Activated B cell treated with CpG ODN at 0.5 μM for 24 hours (primary cell): ENCODE measurements around the gene CEMIP2. TPM values are rescaled to one million over a fixed set of nuclear protein-coding genes. Genes with fewer than 3 reads are reported as not detected.

Experiments
- ATAC-seq: fragments of 200-7000 bp; cut with Tn5 transposase; one replicate; pipeline ENCODE4 v1.10.0; 2021; ENCODE audit warnings: low read depth, mild to moderate bottlenecking, moderate library complexity
- CTCF ChIA-PET: fragments of 350-600 bp; sonication (Branson Sonifier 250); formaldehyde crosslinking; loops from one replicate; lab custom pipeline; 2021; ENCODE audit warnings: antibody characterized with exemption; lab: Charles Lee
- POLR2A ChIA-PET: fragments of 350-600 bp; sonication (Branson Sonifier 250); formaldehyde crosslinking; loops from one replicate; lab custom pipeline; 2021; ENCODE audit warnings: antibody characterized with exemption; lab: Charles Lee
- DNase-seq: peaks from one replicate; pipeline ENCODE4 v3.0.0; 2022
- H3K27ac Mint-ChIP-seq: one replicate; pipeline ENCODE4 v1.8.0; 2020; ENCODE audit warnings: mixed read lengths
- H3K27me3 Mint-ChIP-seq: one replicate; pipeline ENCODE4 v1.8.0; 2021; ENCODE audit warnings: mixed read lengths
- H3K36me3 Mint-ChIP-seq: one replicate; pipeline ENCODE4 v1.8.0; 2021; ENCODE audit warnings: low read depth, mixed read lengths
- H3K4me1 Mint-ChIP-seq: one replicate; pipeline ENCODE4 v1.8.0; 2021; ENCODE audit warnings: mixed read lengths
- H3K4me3 Mint-ChIP-seq: one replicate; pipeline ENCODE4 v1.8.0; 2020; ENCODE audit warnings: mild to moderate bottlenecking, mixed read lengths
- H3K9me3 Mint-ChIP-seq: one replicate; pipeline ENCODE4 v1.8.0; 2020; ENCODE audit warnings: mixed read lengths
- CTCF ChIP-seq: fragments of 200-600 bp; IDR thresholded peaks from one replicate; pipeline ENCODE4 v1.8.0; 2022; ENCODE audit warnings: antibody characterized with exemption, mild to moderate bottlenecking
- intact Hi-C: fragments of 100-400 bp; cut with micrococcal nuclease; formaldehyde crosslinking; loops from one replicate; pipeline ENCODE4 v1.15.1; 2024
- total RNA-seq: library from RNA; stranded (reverse); gene quantifications from 2 replicates; pipeline ENCODE4 v1.2.3, GENCODE V29; 2022

Gene CEMIP2
- total RNA-seq, 1 donor from 2014 or later = 25.5 TPM

- no peak overlapping the region for H3K27ac Mint-ChIP-seq
- no peak for DNase-seq
- H3K36me3 Mint-ChIP-seq = peaks cover 60% of the 10 kb centered on the region
- POLR2A ChIA-PET = no interaction called here
- H3K4me3 Mint-ChIP-seq = no peak overlapping the region
- intact Hi-C loops = no loop called here
- ATAC-seq = no peak
- no peaks in the 10 kb centered on the region for H3K27me3 Mint-ChIP-seq
- no peak for TF ChIP-seq CTCF
- CTCF ChIA-PET = no interaction called here
- H3K9me3 Mint-ChIP-seq = no peaks in the 10 kb centered on the region
- H3K4me1 Mint-ChIP-seq = peaks cover 24% of the 10 kb centered on the region
Observed at GRCh38 chr9:71743217-71743705, 25.1 kb downstream of the CEMIP2 start.

- no peak for TF ChIP-seq CTCF
- CTCF ChIA-PET = no interaction called here
- Mint-ChIP-seq H3K9me3 (no peaks in the 10 kb centered on the region), H3K27me3 (no peaks in the 10 kb centered on the region), H3K4me1 (peaks cover 19% of the 10 kb centered on the region), H3K27ac (no peak overlapping the region), H3K36me3 (peaks cover 63% of the 10 kb centered on the region), H3K4me3 (no peak overlapping the region)
- intact Hi-C loops = no loop called here
- POLR2A ChIA-PET = no interaction called here
- DNase-seq (no peak), ATAC-seq (no peak)
Observed at GRCh38 chr9:71742703-71743102, 25.6 kb downstream of the CEMIP2 start.

- ATAC-seq = no peak
- Mint-ChIP-seq H3K27me3 (no peaks in the 10 kb centered on the region), H3K9me3 (no peaks in the 10 kb centered on the region), H3K4me3 (no peak overlapping the region), H3K4me1 (peaks cover 13% of the 10 kb centered on the region), H3K36me3 (peaks cover 63% of the 10 kb centered on the region), H3K27ac (peak overlapping the region; percentile 55)
- DNase-seq = no peak
- CTCF ChIA-PET = no interaction called here
- POLR2A ChIA-PET = interaction anchor here (0.6 to 0.7 kb wide), 2 partner anchors 509 to 1482 kb away, joined by 3 to 6 read pairs; no protein-coding TSS in a partner anchor
- no peak for TF ChIP-seq CTCF
- intact Hi-C loops = no loop called here
Observed at GRCh38 chr9:71741926-71742648, 26.2 kb downstream of the CEMIP2 start.

- ChIA-PET CTCF (no interaction called here), POLR2A (no interaction called here)
- no peak for DNase-seq
- ATAC-seq = no peak
- no peak for TF ChIP-seq CTCF
- no peak overlapping the region for H3K4me3 Mint-ChIP-seq
- peaks cover 8% of the 10 kb centered on the region for H3K4me1 Mint-ChIP-seq
- no peaks in the 10 kb centered on the region for H3K27me3 Mint-ChIP-seq
- H3K27ac Mint-ChIP-seq = no peak overlapping the region
- H3K36me3 Mint-ChIP-seq = peaks cover 65% of the 10 kb centered on the region
- intact Hi-C loops = no loop called here
- H3K9me3 Mint-ChIP-seq = no peaks in the 10 kb centered on the region
Observed at GRCh38 chr9:71740199-71740598, 28.1 kb downstream of the CEMIP2 start.

GRCh38 chr9:71737455-71737854, 30.9 kb downstream of the CEMIP2 start:
- Mint-ChIP-seq H3K4me3 (no peak overlapping the region), H3K4me1 (peaks cover 6% of the 10 kb centered on the region), H3K27me3 (no peaks in the 10 kb centered on the region), H3K9me3 (no peaks in the 10 kb centered on the region), H3K36me3 (peaks cover 73% of the 10 kb centered on the region), H3K27ac (no peak overlapping the region)
- DNase-seq = no peak
- CTCF ChIA-PET = no interaction called here
- no peak for ATAC-seq
- no peak for TF ChIP-seq CTCF
- intact Hi-C loops = no loop called here
- POLR2A ChIA-PET = interaction anchor here (0.5 kb wide), 1 partner anchor 93 kb away, joined by 3 read pairs; no protein-coding TSS in a partner anchor
